ENCODE data around the gene ZNF701.
"Not testable (repeated sequence)": the region's sequence is repeated elsewhere in the genome, so short reads cannot be mapped to it uniquely, and the experiment has no call there.

The ZNF701 gene

GRCh38 chr19:52626915-52627314 lies 56.8 kb downstream of the ZNF701 start:
- intact Hi-C loops (cut with DNase I; ENCODE audit: low total_unique reads), result loop anchor here (10.0 kb wide), 1 partner anchor 352 kb away; no protein-coding TSS in a partner anchor
- no peaks in the 10 kb centered on the region for H3K4me1 ChIP-seq
- H3K9me3 ChIP-seq, result no peaks in the 10 kb centered on the region
- no peak for TF ChIP-seq CTCF (IDR thresholded peaks at IDR 0.05)
- no peak overlapping the region for H3K4me3 ChIP-seq
- H3K27me3 ChIP-seq, result no peaks in the 10 kb centered on the region
- peaks cover 5 to 61% (median 61%) of the 10 kb centered on the region in 3 donors for H3K36me3 ChIP-seq
- H3K27ac ChIP-seq, result no peak overlapping the region
- DNase-seq, result no peak

- not testable (repeated sequence) for DNase-seq, H3K27me3 ChIP-seq, H3K9me3 ChIP-seq, H3K4me3 ChIP-seq, H3K27ac ChIP-seq, H3K4me1 ChIP-seq
- intact Hi-C loops (cut with DNase I; ENCODE audit: low total_unique reads), result loop anchor here (10.0 kb wide), 1 partner anchor 353 kb away; no protein-coding TSS in a partner anchor
- peaks cover 5 to 56% (median 56%) of the 10 kb centered on the region in 3 donors for H3K36me3 ChIP-seq
Measured at GRCh38 chr19:52627441-52627840, 57.4 kb downstream of the ZNF701 start.

- intact Hi-C loops (cut with DNase I; ENCODE audit: low total_unique reads), result loop anchor here (5.0 kb wide), 1 partner anchor 34 kb away; no protein-coding TSS in a partner anchor
- Histone ChIP-seq H3K36me3 (peaks cover 9 to 12% (median 11%) of the 10 kb centered on the region in 3 donors), H3K27ac (no peak overlapping the region), H3K4me1 (peaks cover 0 to 21% (median 9%) of the 10 kb centered on the region in 4 donors), H3K27me3 (no peaks in the 10 kb centered on the region), H3K4me3 (no peak overlapping the region), H3K9me3 (no peaks in the 10 kb centered on the region)
- TF ChIP-seq CTCF (IDR thresholded peaks at IDR 0.05), result no peak
- DNase-seq, result no peak
Measured at GRCh38 chr19:52635786-52636570, 65.9 kb downstream of the ZNF701 start.
